Measurements from ENCODE around the gene CLCN6. TPM values are rescaled to one million over a fixed set of nuclear protein-coding genes. Genes with fewer than 3 reads are reported as not detected.

Gene CLCN6
- polyA plus RNA-seq, 2 of the 4 experiments (the other 2 are of a cell fraction), result 5.7 to 9.0 TPM

DNA sequence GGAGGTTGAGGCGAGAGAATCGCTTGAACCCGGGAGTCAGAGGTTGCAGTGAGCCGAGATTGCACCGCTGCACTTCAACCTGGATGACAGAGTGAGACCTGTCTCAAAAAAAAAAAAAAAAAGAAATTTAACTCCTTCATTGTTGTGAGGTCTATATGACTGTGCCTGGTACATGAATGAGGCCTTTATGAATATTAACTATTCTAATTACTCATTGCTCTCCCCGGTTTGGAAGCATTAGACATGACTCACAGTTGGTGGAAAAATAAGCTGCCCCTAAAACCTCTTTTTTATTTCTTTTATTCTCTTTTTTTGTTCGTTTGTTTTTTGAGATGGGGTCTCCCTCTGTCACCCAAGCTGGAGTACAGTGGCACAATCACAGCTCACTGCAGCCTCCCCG is 49.4 kb downstream of the CLCN6 start:
- Histone ChIP-seq H3K4me1 (no peaks in the 10 kb centered on the region; the same call in 2 of the 3 replicates), H3K4me3 (no peak overlapping the region), H3K4me2 (no peak overlapping the region), H3K27ac (no peak overlapping the region), H3K9me3 (no peaks in the 10 kb centered on the region)
- ATAC-seq (no peak), FAIRE-seq (no peak), DNase-seq (ENCODE audit: low read depth in 1 of 2, low spot score in 1 of 2) (no peak)
- ChIA-PET CTCF (interaction anchor here (0.7 to 3.7 kb wide), 3 partner anchors 16 to 121 kb away, joined by 3 to 21 read pairs (median 5); no protein-coding TSS in a partner anchor), POLR2A (interaction anchor here (0.9 kb wide), 1 partner anchor 53 kb away, joined by 3 read pairs; no protein-coding TSS in a partner anchor)
- TF ChIP-seq CBX2 (IDR thresholded peaks at IDR 0.05; ENCODE audit: borderline replicate concordance, low read depth) (no peak), HOXB13 (CRISPR knock-in tag; IDR thresholded peaks at IDR 0.05; ENCODE audit: low read depth) (no peak), KDM1A (IDR thresholded peaks at IDR 0.05; ENCODE audit: low read depth) (no peak), CHD4 (IDR thresholded peaks at IDR 0.05; ENCODE audit: borderline replicate concordance) (no peak), RAD21 (conservative IDR thresholded peaks at IDR 0.05 in 1 of 2, IDR thresholded peaks at IDR 0.05 in 1 of 2) (no peak), CHD2 (IDR thresholded peaks at IDR 0.05; ENCODE audit: low read length, partially characterized antibody) (no peak), MAFK (IDR thresholded peaks at IDR 0.05; ENCODE audit: partially characterized antibody) (no peak), POLR2A (IDR thresholded peaks at IDR 0.05; ENCODE audit: low read length) (no peak), TP53 (CRISPR knock-in tag; IDR thresholded peaks at IDR 0.05) (no peak), RNF2 (IDR thresholded peaks at IDR 0.05; ENCODE audit: borderline replicate concordance, low read depth) (no peak), TFCP2L1 (CRISPR knock-in tag; IDR thresholded peaks at IDR 0.05) (no peak), NPAS2 (CRISPR knock-in tag; IDR thresholded peaks at IDR 0.05; ENCODE audit: borderline replicate concordance) (no peak), ZFP36 (IDR thresholded peaks at IDR 0.05; ENCODE audit: borderline replicate concordance, partially characterized antibody) (no peak), NR3C1 (IDR thresholded peaks at IDR 0.05) (no peak)
- TF ChIP-seq, protein P1, sequence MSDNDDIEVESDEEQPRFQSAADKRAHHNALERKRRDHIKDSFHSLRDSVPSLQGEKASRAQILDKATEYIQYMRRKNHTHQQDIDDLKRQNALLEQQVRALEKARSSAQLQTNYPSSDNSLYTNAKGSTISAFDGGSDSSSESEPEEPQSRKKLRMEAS (IDR thresholded peaks at IDR 0.05), result no peak
- TF ChIP-seq, protein P2, sequence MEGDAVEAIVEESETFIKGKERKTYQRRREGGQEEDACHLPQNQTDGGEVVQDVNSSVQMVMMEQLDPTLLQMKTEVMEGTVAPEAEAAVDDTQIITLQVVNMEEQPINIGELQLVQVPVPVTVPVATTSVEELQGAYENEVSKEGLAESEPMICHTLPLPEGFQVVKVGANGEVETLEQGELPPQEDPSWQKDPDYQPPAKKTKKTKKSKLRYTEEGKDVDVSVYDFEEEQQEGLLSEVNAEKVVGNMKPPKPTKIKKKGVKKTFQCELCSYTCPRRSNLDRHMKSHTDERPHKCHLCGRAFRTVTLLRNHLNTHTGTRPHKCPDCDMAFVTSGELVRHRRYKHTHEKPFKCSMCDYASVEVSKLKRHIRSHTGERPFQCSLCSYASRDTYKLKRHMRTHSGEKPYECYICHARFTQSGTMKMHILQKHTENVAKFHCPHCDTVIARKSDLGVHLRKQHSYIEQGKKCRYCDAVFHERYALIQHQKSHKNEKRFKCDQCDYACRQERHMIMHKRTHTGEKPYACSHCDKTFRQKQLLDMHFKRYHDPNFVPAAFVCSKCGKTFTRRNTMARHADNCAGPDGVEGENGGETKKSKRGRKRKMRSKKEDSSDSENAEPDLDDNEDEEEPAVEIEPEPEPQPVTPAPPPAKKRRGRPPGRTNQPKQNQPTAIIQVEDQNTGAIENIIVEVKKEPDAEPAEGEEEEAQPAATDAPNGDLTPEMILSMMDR (IDR thresholded peaks at IDR 0.05), result no peak
- TF ChIP-seq, protein P3, sequence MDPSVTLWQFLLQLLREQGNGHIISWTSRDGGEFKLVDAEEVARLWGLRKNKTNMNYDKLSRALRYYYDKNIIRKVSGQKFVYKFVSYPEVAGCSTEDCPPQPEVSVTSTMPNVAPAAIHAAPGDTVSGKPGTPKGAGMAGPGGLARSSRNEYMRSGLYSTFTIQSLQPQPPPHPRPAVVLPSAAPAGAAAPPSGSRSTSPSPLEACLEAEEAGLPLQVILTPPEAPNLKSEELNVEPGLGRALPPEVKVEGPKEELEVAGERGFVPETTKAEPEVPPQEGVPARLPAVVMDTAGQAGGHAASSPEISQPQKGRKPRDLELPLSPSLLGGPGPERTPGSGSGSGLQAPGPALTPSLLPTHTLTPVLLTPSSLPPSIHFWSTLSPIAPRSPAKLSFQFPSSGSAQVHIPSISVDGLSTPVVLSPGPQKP (IDR thresholded peaks at IDR 0.05; ENCODE audit: low read depth, low read length), result no peak
- 26% methylated on average over 8 of the region's 8 CpGs for WGBS (ENCODE audit: missing lambda C conversion rate)

DNA sequence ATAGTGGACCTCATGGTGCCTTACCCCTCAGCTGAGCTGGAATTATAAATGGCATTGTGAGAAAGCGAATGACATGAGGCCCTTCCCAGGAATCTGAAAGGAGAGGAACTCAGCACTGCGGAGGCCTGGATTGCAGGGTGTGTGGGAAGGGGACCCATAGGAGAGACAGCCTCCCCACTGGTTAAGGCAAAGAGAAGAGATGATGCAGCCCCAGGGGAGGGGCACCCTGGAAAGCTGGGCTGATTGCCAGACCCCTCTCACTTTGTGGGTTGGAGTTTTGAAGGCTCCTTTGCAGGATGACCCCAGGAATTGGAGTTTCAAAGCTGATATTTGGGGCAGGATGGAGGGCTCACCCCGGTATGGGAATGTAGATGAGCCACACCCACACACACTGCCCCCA is 50.7 kb downstream of the CLCN6 start:
- 47% methylated on average over 3 of the region's 3 CpGs for WGBS (ENCODE audit: missing lambda C conversion rate)
- Histone ChIP-seq H3K4me3 (no peak overlapping the region), H3K27ac (no peak overlapping the region), H3K9me3 (no peaks in the 10 kb centered on the region), H3K4me1 (no peaks in the 10 kb centered on the region; the same call in 2 of the 3 replicates), H3K4me2 (no peak overlapping the region)
- DNase-seq (ENCODE audit: low read depth in 1 of 2, low spot score in 1 of 2) (no peak), FAIRE-seq (no peak), ATAC-seq (no peak)
- ChIA-PET POLR2A (interaction anchor here (1.0 kb wide), 1 partner anchor 52 kb away, joined by 3 read pairs; no protein-coding TSS in a partner anchor), CTCF (no interaction called here)
- TF ChIP-seq HDAC2 (IDR thresholded peaks at IDR 0.05) (no peak), EP300 (IDR thresholded peaks at IDR 0.05) (no peak), EHF (CRISPR knock-in tag; IDR thresholded peaks at IDR 0.05) (no peak), RARB (CRISPR knock-in tag; IDR thresholded peaks at IDR 0.05) (no peak), HOXA7 (CRISPR knock-in tag; IDR thresholded peaks at IDR 0.05) (no peak), MAZ (IDR thresholded peaks at IDR 0.05; ENCODE audit: borderline replicate concordance, low read depth, low read length) (no peak), SREBF2 (IDR thresholded peaks at IDR 0.05) (no peak)
- TF ChIP-seq, protein P4, sequence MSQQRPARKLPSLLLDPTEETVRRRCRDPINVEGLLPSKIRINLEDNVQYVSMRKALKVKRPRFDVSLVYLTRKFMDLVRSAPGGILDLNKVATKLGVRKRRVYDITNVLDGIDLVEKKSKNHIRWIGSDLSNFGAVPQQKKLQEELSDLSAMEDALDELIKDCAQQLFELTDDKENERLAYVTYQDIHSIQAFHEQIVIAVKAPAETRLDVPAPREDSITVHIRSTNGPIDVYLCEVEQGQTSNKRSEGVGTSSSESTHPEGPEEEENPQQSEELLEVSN (IDR thresholded peaks at IDR 0.05; ENCODE audit: borderline replicate concordance, low read depth), result no peak
- TF ChIP-seq, protein P2 (IDR thresholded peaks at IDR 0.05), result no peak

All from A549 (cell line).